ENCODE results near the gene P2RX4. TPM values are rescaled to one million over a fixed set of nuclear protein-coding genes. Genes with fewer than 3 reads are reported as not detected.

P2RX4 gene
- total RNA-seq, 2 donors from 2014 or later = 11.5 to 21.1 TPM

DNA sequence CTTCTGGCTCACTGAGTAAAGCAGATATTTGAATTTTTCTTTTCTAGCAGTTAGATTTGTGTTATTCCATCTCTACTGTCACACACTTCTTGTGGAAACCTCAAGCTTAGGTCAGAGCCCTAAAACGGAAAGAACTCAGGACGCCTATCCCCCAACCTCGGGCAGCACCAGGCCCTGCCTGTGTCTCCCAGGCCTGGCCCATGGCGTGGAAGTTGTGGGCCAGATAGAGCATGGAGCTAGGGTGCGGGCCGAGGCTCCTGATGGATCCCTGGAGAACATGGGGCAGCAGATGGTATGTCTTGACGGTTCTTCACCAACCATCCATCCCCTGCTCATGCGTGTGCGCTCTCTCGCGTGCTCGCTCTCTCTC lies 20.6 kb downstream of the P2RX4 start:
- H3K27me3 Mint-ChIP-seq (ENCODE audit: insufficient read depth) = no peaks in the 10 kb centered on the region
- DNase-seq = no peak
- peak overlapping the region; percentile 22 for H3K27ac Mint-ChIP-seq
- no peaks in the 10 kb centered on the region for H3K9me3 Mint-ChIP-seq
- Histone ChIP-seq H3K9me3 (ENCODE audit: control insufficient read depth, low read length) (no peaks in the 10 kb centered on the region), H3K4me3 (ENCODE audit: low read length) (no peak overlapping the region), H3K27me3 (ENCODE audit: control insufficient read depth, insufficient read depth, low read length, poor library complexity, severe bottlenecking) (no peaks in the 10 kb centered on the region), H3K36me3 (ENCODE audit: control insufficient read depth, insufficient read depth, low read length) (peaks cover 16% of the 10 kb centered on the region), H3K27ac (ENCODE audit: low read depth, low read length) (no peak overlapping the region), H3K4me1 (ENCODE audit: control insufficient read depth, insufficient read depth, low read length) (no peaks in the 10 kb centered on the region), H3K9ac (ENCODE audit: extremely low read depth, low read length, poor library complexity, severe bottlenecking) (no peak overlapping the region)
- no peaks in the 10 kb centered on the region for H3K4me1 Mint-ChIP-seq
- WGBS, 2 experiments (ENCODE audit: insufficient coverage in 1 of 2, insufficient read length in 1 of 2) = 89% methylated on average over 4 to 6 of the region's 12 CpGs
- H3K4me3 Mint-ChIP-seq = no peak overlapping the region
- H3K36me3 Mint-ChIP-seq (ENCODE audit: low read depth) = peaks cover 27% of the 10 kb centered on the region
- TF ChIP-seq, protein P1, sequence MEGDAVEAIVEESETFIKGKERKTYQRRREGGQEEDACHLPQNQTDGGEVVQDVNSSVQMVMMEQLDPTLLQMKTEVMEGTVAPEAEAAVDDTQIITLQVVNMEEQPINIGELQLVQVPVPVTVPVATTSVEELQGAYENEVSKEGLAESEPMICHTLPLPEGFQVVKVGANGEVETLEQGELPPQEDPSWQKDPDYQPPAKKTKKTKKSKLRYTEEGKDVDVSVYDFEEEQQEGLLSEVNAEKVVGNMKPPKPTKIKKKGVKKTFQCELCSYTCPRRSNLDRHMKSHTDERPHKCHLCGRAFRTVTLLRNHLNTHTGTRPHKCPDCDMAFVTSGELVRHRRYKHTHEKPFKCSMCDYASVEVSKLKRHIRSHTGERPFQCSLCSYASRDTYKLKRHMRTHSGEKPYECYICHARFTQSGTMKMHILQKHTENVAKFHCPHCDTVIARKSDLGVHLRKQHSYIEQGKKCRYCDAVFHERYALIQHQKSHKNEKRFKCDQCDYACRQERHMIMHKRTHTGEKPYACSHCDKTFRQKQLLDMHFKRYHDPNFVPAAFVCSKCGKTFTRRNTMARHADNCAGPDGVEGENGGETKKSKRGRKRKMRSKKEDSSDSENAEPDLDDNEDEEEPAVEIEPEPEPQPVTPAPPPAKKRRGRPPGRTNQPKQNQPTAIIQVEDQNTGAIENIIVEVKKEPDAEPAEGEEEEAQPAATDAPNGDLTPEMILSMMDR (conservative IDR thresholded peaks at IDR 0.05) = peak; percentile 7

DNA sequence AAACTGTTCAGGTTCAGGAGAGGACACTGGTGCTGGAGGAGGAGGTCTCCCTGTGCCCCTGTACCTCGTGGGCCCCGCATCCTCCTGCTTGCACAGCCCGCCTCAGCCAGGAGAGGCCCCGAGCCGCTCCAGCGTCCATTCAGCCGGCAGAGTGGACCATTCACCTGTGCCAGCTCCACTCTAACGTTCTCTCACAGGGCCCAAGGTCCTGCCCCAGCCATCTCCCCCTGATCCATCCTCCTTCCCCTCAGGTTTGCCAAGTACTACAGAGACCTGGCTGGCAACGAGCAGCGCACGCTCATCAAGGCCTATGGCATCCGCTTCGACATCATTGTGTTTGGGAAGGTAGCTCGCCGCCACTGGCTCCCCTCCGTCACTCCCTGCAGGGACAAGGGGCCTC lies 22.2 kb downstream of the P2RX4 start:
- no peaks in the 10 kb centered on the region for H3K4me1 Mint-ChIP-seq
- peaks cover 26% of the 10 kb centered on the region for H3K36me3 ChIP-seq (ENCODE audit: control insufficient read depth, insufficient read depth, low read length)
- WGBS, 2 experiments (ENCODE audit: insufficient coverage in 1 of 2, insufficient read length in 1 of 2) = 93 to 98% methylated on average over 16 of the region's 16 CpGs
- no peak overlapping the region for H3K9ac ChIP-seq (ENCODE audit: extremely low read depth, low read length, poor library complexity, severe bottlenecking)
- H3K4me3 ChIP-seq (ENCODE audit: low read length) = no peak overlapping the region
- H3K27ac ChIP-seq (ENCODE audit: low read depth, low read length) = no peak overlapping the region
- H3K9me3 ChIP-seq (ENCODE audit: control insufficient read depth, low read length) = no peaks in the 10 kb centered on the region
- no peaks in the 10 kb centered on the region for H3K27me3 Mint-ChIP-seq (ENCODE audit: insufficient read depth)
- H3K27me3 ChIP-seq (ENCODE audit: control insufficient read depth, insufficient read depth, low read length, poor library complexity, severe bottlenecking) = no peaks in the 10 kb centered on the region
- TF ChIP-seq, protein P1 (conservative IDR thresholded peaks at IDR 0.05) = no peak
- peak overlapping the region; percentile 32 for H3K27ac Mint-ChIP-seq
- H3K4me1 ChIP-seq (ENCODE audit: control insufficient read depth, insufficient read depth, low read length) = no peaks in the 10 kb centered on the region
- peaks cover 31% of the 10 kb centered on the region for H3K36me3 Mint-ChIP-seq (ENCODE audit: low read depth)
- H3K4me3 Mint-ChIP-seq = no peak overlapping the region
- no peak for DNase-seq
- no peaks in the 10 kb centered on the region for H3K9me3 Mint-ChIP-seq

DNA sequence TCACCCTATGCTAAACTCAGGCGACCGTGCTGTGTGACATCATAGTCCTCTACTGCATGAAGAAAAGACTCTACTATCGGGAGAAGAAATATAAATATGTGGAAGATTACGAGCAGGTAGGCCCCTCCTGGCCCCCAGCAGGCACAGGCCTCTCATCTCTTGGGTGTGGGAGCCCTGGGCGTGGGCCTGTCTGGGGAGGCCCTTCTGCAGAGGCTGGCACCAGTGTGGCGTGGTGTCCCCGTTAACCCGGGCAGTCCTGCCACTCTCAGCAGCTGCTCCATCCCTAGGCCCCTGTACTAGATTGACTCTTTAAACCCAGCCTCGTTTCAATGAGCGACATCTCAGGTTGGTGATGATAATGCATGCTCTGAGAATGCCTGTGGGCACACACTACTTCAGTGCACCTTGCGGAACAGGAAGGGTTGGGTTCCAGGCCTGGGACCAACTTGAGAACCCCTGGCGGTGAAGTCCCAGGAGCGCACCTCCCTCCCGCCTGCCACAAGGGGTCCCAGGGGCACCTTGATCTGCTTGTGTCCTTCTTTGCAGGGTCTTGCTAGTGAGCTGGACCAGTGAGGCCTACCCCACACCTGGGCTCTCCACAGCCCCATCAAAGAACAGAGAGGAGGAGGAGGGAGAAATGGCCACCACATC lies 23.2 kb downstream of the P2RX4 start:
- peak; percentile 87 for DNase-seq
- no peaks in the 10 kb centered on the region for H3K4me1 Mint-ChIP-seq

More for the DNA sequence above, 23.2 kb downstream of the P2RX4 start:
- WGBS, 2 experiments (ENCODE audit: insufficient coverage in 1 of 2, insufficient read length in 1 of 2) = 95 to 96% methylated on average over 8 to 14 of the region's 14 CpGs
- H3K9me3 ChIP-seq (ENCODE audit: control insufficient read depth, low read length) = no peaks in the 10 kb centered on the region
- no peak overlapping the region for H3K27ac ChIP-seq (ENCODE audit: low read depth, low read length)
- no peaks in the 10 kb centered on the region for H3K9me3 Mint-ChIP-seq
- H3K4me3 ChIP-seq (ENCODE audit: low read length) = no peak overlapping the region
- H3K27me3 Mint-ChIP-seq (ENCODE audit: insufficient read depth) = no peaks in the 10 kb centered on the region
- peaks cover 3% of the 10 kb centered on the region for H3K4me1 ChIP-seq (ENCODE audit: control insufficient read depth, insufficient read depth, low read length)
- no peak overlapping the region for H3K27ac Mint-ChIP-seq
- H3K4me3 Mint-ChIP-seq = no peak overlapping the region
- peaks cover 34% of the 10 kb centered on the region for H3K36me3 ChIP-seq (ENCODE audit: control insufficient read depth, insufficient read depth, low read length)
- H3K9ac ChIP-seq (ENCODE audit: extremely low read depth, low read length, poor library complexity, severe bottlenecking) = no peak overlapping the region
- H3K36me3 Mint-ChIP-seq (ENCODE audit: low read depth) = peaks cover 39% of the 10 kb centered on the region
- TF ChIP-seq, protein P1 (conservative IDR thresholded peaks at IDR 0.05) = peak; percentile 67
- H3K27me3 ChIP-seq (ENCODE audit: control insufficient read depth, insufficient read depth, low read length, poor library complexity, severe bottlenecking) = no peaks in the 10 kb centered on the region
